A549 treated with ZK216348 at 1 μM for 4 hours (cell line): ENCODE data around the gene IGSF5. TPM values are rescaled to one million over a fixed set of nuclear protein-coding genes. Genes with fewer than 3 reads are reported as not detected.

Source experiments
- total RNA-seq: library from RNA; stranded (reverse); fragments of 200-300 nt; extraction: Qiagen RNA extraction; gene quantifications from 5 replicates; pipeline ENCODE4 v1.2.3, GENCODE V29; 2022; ENCODE audit warnings: low read depth

Gene IGSF5
- total RNA-seq, result not detected in 5 replicates

DNA sequence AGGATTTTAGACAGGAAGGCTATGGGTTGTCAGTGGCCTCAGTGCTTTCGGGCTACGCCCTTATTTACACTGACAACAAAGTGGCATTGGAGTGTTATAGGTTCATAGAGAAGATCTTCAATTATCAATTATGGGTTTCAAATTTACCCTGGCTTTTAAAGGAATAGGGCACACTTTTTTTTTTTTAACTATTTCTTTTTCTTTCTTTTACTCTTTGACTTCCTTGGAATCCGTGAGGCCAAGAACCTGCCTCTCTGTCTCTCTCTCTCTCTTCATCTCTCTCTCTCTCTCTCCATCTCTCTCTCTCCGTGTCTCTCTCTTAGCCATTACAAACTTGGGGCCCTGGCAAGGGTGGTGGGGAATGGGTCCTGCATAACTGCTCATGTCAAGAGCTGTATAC, at the start of gene IGSF5:
TSS of gene IGSF5 (plus strand) at position 301 of the 400 bp plus-strand sequence. CDS start 327 bp downstream, outside the sequence.

Other genes with a start within 250 kb of the IGSF5 start
- gene B3GALT5, start 132.2 kb upstream of the IGSF5 start, total RNA-seq, result 0.12 to 0.29 TPM (median 0.22 TPM) in 5 replicates
- gene PCP4, start 122.3 kb downstream of the IGSF5 start, total RNA-seq, result not detected in 5 replicates